Parathyroid adenoma (tissue), 2 donors: Measurements from ENCODE around the gene SLC7A14.
"Not testable (repeated sequence)": the region's sequence is repeated elsewhere in the genome, so short reads cannot be mapped to it uniquely, and the experiment has no call there.

ENCODE experiments used
- H2AFZ ChIP-seq: fragments of 300-600 bp; sonication (generic); one replicate; pipeline ENCODE4 v1.7.0; 2017; ENCODE audit warnings: antibody characterized with exemption, mild to moderate bottlenecking
- H3K27ac ChIP-seq: fragments of 300-600 bp; sonication (generic); one replicate; pipeline ENCODE4 v1.7.0; 2017
- H3K27me3 ChIP-seq: fragments of 300-600 bp; sonication (generic); one replicate; pipeline ENCODE4 v1.7.0; 2017; ENCODE audit warnings: low read length; ENCODE audit not compliant: control insufficient read depth, insufficient read depth
- H3K36me3 ChIP-seq: fragments of 300-600 bp; sonication (generic); one replicate; pipeline ENCODE4 v1.7.0; 2017; ENCODE audit warnings: low read length; ENCODE audit not compliant: control insufficient read depth, insufficient read depth
- H3K4me1 ChIP-seq: fragments of 300-600 bp; sonication (generic); one replicate; pipeline ENCODE4 v1.7.0; 2017; ENCODE audit warnings: control low read depth
- H3K4me2 ChIP-seq: fragments of 300-600 bp; sonication (generic); one replicate; pipeline ENCODE4 v1.7.0; 2017; ENCODE audit warnings: low read length
- H3K4me3 ChIP-seq: fragments of 300-600 bp; sonication (generic); one replicate; pipeline ENCODE4 v1.7.0; 2017; ENCODE audit warnings: low read depth, low read length
- H3K79me2 ChIP-seq: fragments of 300-600 bp; sonication (generic); one replicate; pipeline ENCODE4 v1.7.0; 2017; ENCODE audit warnings: control low read depth
- H3K9ac ChIP-seq: fragments of 300-600 bp; sonication (generic); one replicate; pipeline ENCODE4 v1.7.0; 2017; ENCODE audit warnings: mild to moderate bottlenecking
- H3K9me3 ChIP-seq: fragments of 300-600 bp; sonication (generic); one replicate; pipeline ENCODE4 v1.7.0; 2017; ENCODE audit warnings: low read length; ENCODE audit not compliant: control insufficient read depth
- CTCF ChIP-seq: fragments of 300-600 bp; sonication (generic); IDR thresholded peaks from one replicate; pipeline ENCODE4 v1.7.0; 2017; ENCODE audit warnings: antibody characterized with exemption, mild to moderate bottlenecking
- donor health status: primary hyperparathyroidism.

SLC7A14 gene

DNA sequence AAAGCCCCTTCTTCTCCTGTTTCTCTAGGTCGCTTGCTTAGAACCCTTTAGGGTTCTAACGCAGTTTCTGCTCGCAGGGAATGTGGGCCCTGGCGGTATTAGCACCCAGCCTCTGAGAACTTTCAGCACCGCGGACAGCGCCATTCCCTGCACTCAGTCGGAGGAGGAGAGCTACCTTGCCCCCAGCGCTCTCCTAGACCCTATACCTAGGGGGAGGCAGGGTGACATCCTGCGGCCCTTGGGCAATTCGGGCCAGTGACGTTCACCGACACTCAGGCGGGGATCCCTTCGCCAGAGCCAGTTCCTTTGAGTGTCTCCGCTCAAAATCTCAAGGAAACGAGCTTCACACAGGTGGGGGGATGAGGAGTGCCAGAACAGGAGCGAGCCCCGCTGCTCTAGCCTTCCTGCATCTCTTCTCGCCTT lies 1.3 kb downstream of the SLC7A14 start:
- no peaks in the 10 kb centered on the region for H3K79me2 ChIP-seq
- H3K4me3 ChIP-seq = no peak overlapping the region
- no peak overlapping the region for H3K4me2 ChIP-seq
- no peaks in the 10 kb centered on the region for H3K27me3 ChIP-seq
- no peaks in the 10 kb centered on the region for H3K4me1 ChIP-seq
- TF ChIP-seq CTCF = no peak
- H3K36me3 ChIP-seq = no peaks in the 10 kb centered on the region
- no peak overlapping the region for H3K27ac ChIP-seq
- H3K9ac ChIP-seq = peak overlapping the region; percentile 39
- peak overlapping the region; percentile 93 for H2AFZ ChIP-seq
- peaks cover 3% of the 10 kb centered on the region for H3K9me3 ChIP-seq

DNA sequence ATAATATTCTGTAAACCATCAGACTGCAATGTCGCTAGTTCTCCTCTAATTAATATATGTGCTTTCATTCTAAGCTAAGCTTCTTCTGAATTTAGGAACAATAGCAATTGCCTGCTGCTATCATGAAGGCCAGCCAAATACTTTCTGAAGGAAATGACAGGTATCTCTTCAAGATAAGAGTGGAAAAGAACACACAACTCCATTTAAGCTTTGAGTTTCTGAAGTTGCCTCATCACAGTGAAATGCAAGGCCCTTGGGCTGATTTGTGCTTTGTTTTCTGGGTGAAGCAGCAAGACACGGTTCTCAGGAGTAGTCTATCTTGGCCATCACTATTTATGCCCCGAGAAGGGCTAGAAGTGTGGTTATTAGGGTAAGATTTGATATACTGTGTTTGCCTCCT lies 6.2 kb downstream of the SLC7A14 start:
- H3K9me3 ChIP-seq = peaks cover under 1% of the 10 kb centered on the region
- H2AFZ ChIP-seq = no peak overlapping the region
- no peak overlapping the region for H3K27ac ChIP-seq
- no peaks in the 10 kb centered on the region for H3K36me3 ChIP-seq
- no peaks in the 10 kb centered on the region for H3K27me3 ChIP-seq
- no peak overlapping the region for H3K4me3 ChIP-seq
- no peaks in the 10 kb centered on the region for H3K4me1 ChIP-seq
- no peak overlapping the region for H3K9ac ChIP-seq
- no peaks in the 10 kb centered on the region for H3K79me2 ChIP-seq
- no peak for TF ChIP-seq CTCF
- H3K4me2 ChIP-seq = no peak overlapping the region

- no peaks in the 10 kb centered on the region for H3K79me2 ChIP-seq
- no peaks in the 10 kb centered on the region for H3K27me3 ChIP-seq
- H3K4me2 ChIP-seq = no peak overlapping the region
- H2AFZ ChIP-seq = no peak overlapping the region
- H3K9ac ChIP-seq = no peak overlapping the region
- H3K4me1 ChIP-seq = no peaks in the 10 kb centered on the region
- no peak overlapping the region for H3K4me3 ChIP-seq
- TF ChIP-seq CTCF = no peak
- no peaks in the 10 kb centered on the region for H3K9me3 ChIP-seq
- no peaks in the 10 kb centered on the region for H3K36me3 ChIP-seq
- no peak overlapping the region for H3K27ac ChIP-seq
Measured at GRCh38 chr3:170572665-170573253, 13.1 kb downstream of the SLC7A14 start.

- not testable (repeated sequence) for H3K4me3 ChIP-seq, H2AFZ ChIP-seq
Measured at GRCh38 chr3:170567598-170567997, 18.3 kb downstream of the SLC7A14 start.

DNA sequence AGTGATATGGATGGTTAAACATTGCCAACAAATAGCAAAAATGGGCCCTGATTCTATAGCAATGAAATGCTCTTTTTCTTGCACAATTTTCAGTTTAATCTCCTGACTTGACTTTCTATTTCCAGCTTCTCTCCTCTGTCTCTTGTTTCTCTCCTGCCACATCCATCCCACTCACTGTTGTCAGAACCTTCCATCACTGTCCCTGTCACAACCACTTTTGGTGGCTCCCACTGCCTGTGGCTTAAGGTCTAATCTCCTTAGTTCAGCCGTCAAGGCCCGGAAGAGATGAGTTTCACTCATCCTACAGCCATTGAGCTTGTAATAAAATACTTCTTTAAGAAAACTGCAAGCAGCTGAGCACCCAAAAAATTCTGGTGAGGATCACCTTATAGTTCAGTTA lies 19.5 kb downstream of the SLC7A14 start:
- Histone ChIP-seq H3K9ac (no peak overlapping the region), H3K4me1 (no peaks in the 10 kb centered on the region), H3K27ac (no peak overlapping the region), H3K79me2 (no peaks in the 10 kb centered on the region), H3K36me3 (no peaks in the 10 kb centered on the region), H2AFZ (no peak overlapping the region), H3K4me3 (no peak overlapping the region), H3K4me2 (no peak overlapping the region), H3K27me3 (no peaks in the 10 kb centered on the region), H3K9me3 (no peaks in the 10 kb centered on the region)
- no peak for TF ChIP-seq CTCF

More at GRCh38 chr3:170567598-170567997, 18.3 kb downstream of the SLC7A14 start:
- not testable (repeated sequence) for H3K9me3 ChIP-seq, H3K79me2 ChIP-seq, H3K9ac ChIP-seq, H3K4me1 ChIP-seq, H3K27ac ChIP-seq, H3K4me2 ChIP-seq, H3K27me3 ChIP-seq, H3K36me3 ChIP-seq
